Globus pallidus (tissue), 1 donor: ENCODE data around the gene SUPT4H1.

ENCODE experiments used
- DNase-seq: peaks from one replicate; pipeline ENCODE4 v3.0.0-alpha.2; 2015; ENCODE audit warnings: low spot score

SUPT4H1 gene

GRCh38 chr17:58380207-58381123 is 28.5 kb upstream of the SUPT4H1 start:
- DNase-seq, result no peak

DNA sequence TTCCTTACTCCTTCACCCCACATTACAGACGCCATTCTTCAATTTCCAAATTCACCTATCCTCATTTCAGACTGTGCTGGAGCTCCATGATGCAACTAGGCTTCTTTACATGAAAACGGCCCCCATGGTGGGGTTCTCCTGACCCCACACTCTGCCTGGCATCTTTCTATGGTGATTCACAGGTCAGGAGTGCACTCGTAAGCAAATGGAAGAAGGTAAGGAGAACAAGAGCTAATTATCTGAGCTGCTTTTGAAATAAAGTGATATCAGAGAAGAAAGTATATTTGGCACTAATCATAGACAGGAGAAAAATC is 27.5 kb upstream of the SUPT4H1 start:
- DNase-seq, result no peak

GRCh38 chr17:58378733-58379510 is 26.9 kb upstream of the SUPT4H1 start:
- no peak for DNase-seq

GRCh38 chr17:58377661-58378060 is 25.7 kb upstream of the SUPT4H1 start:
- no peak for DNase-seq

- DNase-seq, result no peak
These were observed 25.1 kb upstream of the SUPT4H1 start for GRCh38 chr17:58377093-58377601.

DNA sequence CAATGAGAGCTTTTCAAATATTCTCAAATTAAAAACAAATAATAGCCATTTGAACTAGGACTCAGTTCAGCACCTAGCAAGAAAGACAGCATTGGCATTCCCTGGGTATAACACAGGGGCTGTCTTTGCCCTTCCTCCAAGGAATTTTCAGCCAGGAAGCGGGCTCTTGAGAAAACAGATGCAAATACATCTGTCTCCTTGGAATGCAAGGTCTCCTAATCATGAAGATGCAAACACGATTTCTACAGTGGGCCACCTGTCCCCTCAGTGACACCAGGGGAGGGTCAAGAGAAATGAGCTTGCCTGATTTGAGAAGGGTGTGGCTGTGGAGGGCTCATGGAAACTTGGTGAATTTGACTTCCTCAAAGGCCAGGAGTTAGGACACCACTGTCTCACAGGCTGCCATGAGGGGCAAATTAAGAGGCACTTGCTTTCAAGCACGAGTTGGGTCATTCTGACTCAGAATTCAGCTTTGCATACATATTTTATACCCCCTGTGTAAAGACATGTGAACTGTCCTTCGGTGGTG is 24.5 kb upstream of the SUPT4H1 start:
- no peak for DNase-seq

DNA sequence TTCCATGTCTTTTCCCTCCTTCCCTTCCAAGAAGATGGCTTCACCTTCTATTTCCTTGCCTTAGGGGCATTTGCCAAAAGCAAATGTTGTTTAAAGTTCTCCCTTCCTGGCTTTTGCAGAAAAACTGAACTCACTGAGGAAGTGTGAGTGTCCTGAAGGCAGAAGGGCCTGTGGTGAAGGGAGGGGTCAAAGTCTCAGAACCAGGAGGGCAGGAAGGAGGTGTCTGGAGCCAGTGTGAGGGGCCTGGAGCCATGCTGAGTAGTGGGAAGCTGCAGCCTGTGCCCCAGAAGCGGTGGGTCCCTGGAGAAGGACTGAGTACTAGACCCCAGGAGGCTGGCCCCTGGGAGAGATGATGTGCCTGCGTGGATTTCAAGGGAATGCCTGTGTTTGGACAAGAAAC is 23.8 kb upstream of the SUPT4H1 start:
- DNase-seq, result no peak

DNA sequence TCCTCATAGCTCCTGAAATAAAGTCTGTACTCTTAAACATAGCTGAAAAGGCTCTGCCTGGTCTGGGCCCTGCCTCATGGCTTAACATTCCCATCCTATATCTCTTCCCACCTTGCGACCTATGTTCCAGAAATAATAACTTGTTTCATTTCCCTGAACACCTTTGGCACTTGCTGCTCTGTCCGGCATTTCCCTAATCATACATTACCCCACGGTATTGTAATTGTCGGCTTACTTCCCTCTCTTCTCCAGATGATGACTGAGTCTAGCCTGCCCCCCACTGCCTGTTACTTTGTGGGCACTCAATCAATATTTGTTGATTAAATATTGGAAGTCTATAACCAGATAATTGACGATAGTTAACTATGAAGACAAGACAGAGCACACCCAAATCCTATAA is 23.3 kb upstream of the SUPT4H1 start:
- DNase-seq, result no peak

- no peak for DNase-seq
These were observed 21.9 kb upstream of the SUPT4H1 start for GRCh38 chr17:58373923-58374322.

DNA sequence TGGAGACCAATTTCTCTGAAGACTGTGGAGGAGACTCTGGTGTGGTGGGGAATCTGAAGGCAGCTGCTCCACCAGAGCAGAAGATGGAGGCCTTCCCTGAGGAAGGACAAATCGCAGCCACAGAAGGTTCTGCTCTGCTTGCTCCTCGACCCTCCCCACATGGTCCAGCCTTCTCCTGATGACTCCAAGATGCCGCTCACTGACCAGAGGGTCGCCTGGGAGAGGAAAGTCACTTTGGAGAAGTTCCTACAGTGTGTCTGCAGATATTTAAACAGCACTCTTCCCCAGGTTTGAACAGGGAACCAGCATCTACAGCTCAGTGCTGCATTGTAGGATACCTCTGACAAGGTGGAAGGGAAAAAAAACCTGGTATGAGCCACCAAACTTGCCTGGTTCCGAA is 21.0 kb upstream of the SUPT4H1 start:
- no peak for DNase-seq

GRCh38 chr17:58371300-58371950 is 19.4 kb upstream of the SUPT4H1 start:
- no peak for DNase-seq

DNA sequence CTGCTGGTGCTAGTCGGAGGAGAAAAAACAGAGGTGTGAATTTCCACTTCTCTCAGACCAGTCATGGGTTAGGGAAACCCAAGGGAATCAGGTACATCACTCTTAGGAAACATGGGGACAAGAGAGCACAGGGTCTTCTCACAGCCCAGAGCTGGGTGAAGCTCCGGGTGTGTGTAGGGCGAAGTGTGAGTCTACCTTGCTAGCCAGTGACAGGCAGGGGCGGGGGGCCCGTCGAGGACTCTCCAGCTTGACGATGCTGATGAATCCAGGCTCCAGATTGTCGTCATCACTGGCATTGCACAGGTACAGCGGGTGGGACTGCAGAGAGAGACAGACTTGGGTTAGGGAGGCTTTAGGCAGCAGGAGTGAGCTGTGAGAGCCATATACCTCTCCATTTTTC is 18.7 kb upstream of the SUPT4H1 start:
- no peak for DNase-seq

- no peak for DNase-seq
These were observed 18.3 kb upstream of the SUPT4H1 start for GRCh38 chr17:58370309-58370708.

GRCh38 chr17:58369214-58370031 is 17.4 kb upstream of the SUPT4H1 start:
- no peak for DNase-seq

DNA sequence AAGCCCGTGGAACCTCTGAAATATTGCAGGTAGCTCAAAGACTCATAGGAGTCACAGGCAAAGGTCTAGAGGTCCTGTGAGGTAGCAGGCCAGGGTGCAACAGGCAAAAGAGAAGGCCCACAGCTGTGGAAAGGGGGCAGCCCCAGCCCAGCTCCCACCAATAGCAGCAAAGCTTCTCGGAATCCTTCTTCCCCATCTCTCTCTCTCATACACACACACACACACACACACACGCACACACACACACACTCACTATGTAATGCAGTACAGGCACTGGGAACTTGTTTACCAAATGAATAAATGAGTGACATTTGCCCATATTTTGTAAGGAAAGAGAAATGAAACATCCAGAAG is 16.8 kb upstream of the SUPT4H1 start:
- no peak for DNase-seq

GRCh38 chr17:58367461-58367860 is 15.5 kb upstream of the SUPT4H1 start:
- DNase-seq, result no peak

GRCh38 chr17:58365980-58366595 is 14.1 kb upstream of the SUPT4H1 start:
- no peak for DNase-seq

DNA sequence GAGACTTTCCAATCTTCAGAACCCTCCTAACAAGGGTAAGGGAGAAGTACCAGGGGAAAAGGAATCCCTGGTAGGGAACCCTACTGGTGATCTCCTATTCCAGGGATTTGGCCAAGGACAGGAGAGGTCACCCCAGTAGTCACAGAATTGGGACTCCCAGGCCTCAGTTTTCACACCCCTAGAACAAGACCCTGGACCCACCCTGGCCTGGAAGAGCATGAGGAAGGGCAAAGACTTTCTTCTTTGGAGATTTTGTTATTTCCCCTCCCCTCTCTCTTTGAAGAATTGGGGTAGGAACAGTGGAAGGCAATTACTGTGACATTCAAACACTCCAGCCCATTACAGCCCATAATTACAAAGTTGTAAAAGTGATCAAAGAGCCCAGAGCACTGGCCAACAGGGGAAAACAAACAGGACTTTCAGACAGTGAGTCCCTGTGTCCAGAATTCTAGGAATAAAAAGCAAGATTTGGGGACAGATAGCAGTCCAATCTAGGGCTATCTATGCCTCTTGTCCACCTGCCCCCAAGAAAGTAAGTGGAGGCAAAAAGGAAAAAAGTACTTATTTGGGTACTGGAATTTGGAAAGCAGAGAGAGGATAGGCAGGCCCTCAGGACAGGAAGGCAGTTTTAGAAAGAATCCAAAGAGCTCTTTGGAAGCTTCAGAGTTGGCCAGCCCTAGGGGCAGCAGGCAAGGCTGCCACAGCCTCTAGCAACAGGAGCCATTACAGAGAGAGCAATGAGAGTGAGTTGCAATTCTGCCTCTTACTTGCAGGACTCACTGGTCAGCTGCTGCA is 13.4 kb upstream of the SUPT4H1 start:
- DNase-seq, result no peak

DNA sequence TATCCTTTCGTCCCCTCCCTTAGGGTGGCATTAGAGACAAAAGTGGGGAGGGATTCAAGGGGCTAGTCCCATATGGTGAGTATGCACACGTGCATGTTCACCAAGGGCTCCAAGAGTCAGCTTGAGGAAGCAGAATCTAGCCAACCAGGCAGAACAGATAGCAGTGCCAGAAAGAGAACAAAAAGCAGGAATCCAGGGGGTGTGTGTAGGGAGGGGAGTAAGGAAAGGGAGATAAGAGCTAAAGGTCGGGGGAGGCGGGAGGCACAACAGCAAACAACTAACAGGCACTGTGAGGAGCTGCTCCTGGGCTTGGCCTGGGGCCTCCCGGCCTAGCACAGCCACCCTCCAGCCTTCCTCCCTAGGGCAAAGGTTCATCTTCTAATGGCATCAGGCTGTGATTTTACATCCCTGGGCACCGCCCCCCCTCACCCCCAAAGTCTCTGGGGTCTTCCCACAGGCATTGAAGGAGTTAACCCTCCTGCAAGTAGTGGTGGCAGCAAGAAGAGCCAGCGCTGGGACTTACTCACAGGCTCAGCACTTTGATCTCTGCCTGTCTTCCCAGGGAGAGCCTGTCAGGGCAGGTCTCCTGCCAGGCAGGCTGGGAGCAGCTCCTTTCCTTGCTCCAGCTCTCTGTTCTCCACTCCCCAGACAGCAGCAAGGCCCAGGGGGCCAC is 12.4 kb upstream of the SUPT4H1 start:
- no peak for DNase-seq
